Fibroblast of lung (primary cell): ENCODE measurements around the gene STAT5A. TPM values are rescaled to one million over a fixed set of nuclear protein-coding genes. Genes with fewer than 3 reads are reported as not detected.

Experiments used
- DNase-seq, 2 donors: peaks; one replicate each; pipeline versions ENCODE4 v3.0.0 to v3.0.0-alpha.2; 2010; ENCODE audit warnings: low read depth in 2 of 2
- H2AFZ ChIP-seq: 2 replicates; pipeline ENCODE4 v1.5.1; 2012; ENCODE audit warnings: low read length, control low read depth, inconsistent platforms
- H3K27ac ChIP-seq: 2 replicates; pipeline ENCODE4 v1.5.1; 2011; ENCODE audit warnings: low read length, control low read depth; ENCODE audit not compliant: insufficient read depth
- H3K27me3 ChIP-seq: 2 replicates; pipeline ENCODE4 v1.5.1; 2011; ENCODE audit warnings: mild to moderate bottlenecking, low read length; ENCODE audit not compliant: control insufficient read depth, insufficient read depth
- H3K36me3 ChIP-seq: 2 replicates; pipeline ENCODE4 v1.5.1; 2011; ENCODE audit warnings: low read length; ENCODE audit not compliant: control insufficient read depth, insufficient read depth
- H3K4me1 ChIP-seq: 2 replicates; pipeline ENCODE4 v1.5.1; 2011; ENCODE audit warnings: low read length; ENCODE audit not compliant: control insufficient read depth, insufficient read depth; ENCODE audit errors: extremely low read depth
- H3K4me2 ChIP-seq: 2 replicates; pipeline ENCODE4 v1.5.1; 2011; ENCODE audit warnings: low read length, control low read depth; ENCODE audit not compliant: insufficient read depth; ENCODE audit errors: extremely low read depth
- H3K4me3 ChIP-seq, 4 experiments: fragments of 200-600 bp in 1 of 4; sonication (generic) in 1 of 4; replicated peaks in 1 of 4; 2 replicates each; pipeline ENCODE4 v1.5.1; 2011 to 2016; ENCODE audit warnings: low read length in 4 of 4, low read depth in 3 of 4, mild to moderate bottlenecking in 3 of 4, control low read depth in 2 of 4, inconsistent platforms in 1 of 4, mixed read lengths in 1 of 4; ENCODE audit not compliant: insufficient read depth in 1 of 4; ENCODE audit errors: control extremely low read depth in 1 of 4
- H3K79me2 ChIP-seq: 2 replicates; pipeline ENCODE4 v1.5.1; 2012; ENCODE audit warnings: mild to moderate bottlenecking, low read length, inconsistent platforms; ENCODE audit not compliant: control insufficient read depth, insufficient read depth
- H3K9ac ChIP-seq: 2 replicates; pipeline ENCODE4 v1.5.1; 2011; ENCODE audit warnings: mild to moderate bottlenecking, low read length, control low read depth; ENCODE audit not compliant: insufficient read depth
- H3K9me3 ChIP-seq: 2 replicates; pipeline ENCODE4 v1.5.1; 2012; ENCODE audit warnings: low read depth, low read length; ENCODE audit not compliant: control insufficient read depth, insufficient read depth
- H4K20me1 ChIP-seq: 2 replicates; pipeline ENCODE4 v1.5.1; 2011; ENCODE audit warnings: low read length; ENCODE audit not compliant: control insufficient read depth, insufficient read depth; ENCODE audit errors: extremely low read depth
- CTCF ChIP-seq, 2 donors: IDR thresholded peaks in 1 of 2; conservative IDR thresholded peaks in 1 of 2; 1 replicate in 1 of 2; 2 replicates in 1 of 2; pipeline ENCODE4 v1.5.1; 2011 to 2012; ENCODE audit warnings: low read length in 2 of 2, control low read depth in 1 of 2, inconsistent platforms in 1 of 2, low read depth in 1 of 2, mild to moderate bottlenecking in 1 of 2
- EZH2 ChIP-seq: IDR thresholded peaks from 2 replicates; pipeline ENCODE4 v1.5.1; 2012; ENCODE audit warnings: low read length, control low read depth, mild to moderate bottlenecking; ENCODE audit errors: missing control alignments
- polyA plus RNA-seq, 2 donors: library from polyadenylated mRNA; depleted of rRNA in 1 of 2; stranded (reverse) in 1 of 2; unstranded in 1 of 2; fragments of >200 nt; gene quantifications; 2 replicates each; pipeline ENCODE4 v1.2.1, GENCODE V29; 2011 to 2012; ENCODE audit warnings: missing spikeins in 1 of 2
- total RNA-seq: library from RNA; depleted of rRNA; stranded (reverse); fragments of >200 nt; gene quantifications from 2 replicates; pipeline ENCODE4 v1.2.1, GENCODE V29; 2014

The STAT5A gene
- total and polyA plus RNA-seq, 2 donors (not counting 1 experiment from before 2014, with no cell fraction given) = 6.9 to 28.4 TPM

- peaks cover 9% of the 10 kb centered on the region for H3K4me1 ChIP-seq
- H3K27me3 ChIP-seq = no peaks in the 10 kb centered on the region
- no peak overlapping the region for H3K27ac ChIP-seq
- H2AFZ ChIP-seq = no peak overlapping the region
- H3K4me3 ChIP-seq = no peak overlapping the region
- peak in 1 of 2 donors; percentile 57 for DNase-seq
- peaks cover 7% of the 10 kb centered on the region for H3K79me2 ChIP-seq
- no peak overlapping the region for H3K9ac ChIP-seq
- no peak overlapping the region for H3K4me2 ChIP-seq
- no peaks in the 10 kb centered on the region for H3K9me3 ChIP-seq
- no peaks in the 10 kb centered on the region for H3K36me3 ChIP-seq
- no peak for TF ChIP-seq EZH2
- no peak for TF ChIP-seq CTCF (conservative IDR thresholded peaks at IDR 0.05 in 1 of 2, IDR thresholded peaks at IDR 0.05 in 1 of 2; ENCODE audit: low read depth in 1 of 2, low read length in 2 of 2)
- H4K20me1 ChIP-seq = no peaks in the 10 kb centered on the region
These were observed 41.8 kb upstream of the STAT5A start for GRCh38 chr17:42246515-42246914.

- H3K27ac ChIP-seq = peak overlapping the region; percentile 77
- H4K20me1 ChIP-seq = no peaks in the 10 kb centered on the region
- no peaks in the 10 kb centered on the region for H3K27me3 ChIP-seq
These were observed 40.6 kb upstream of the STAT5A start for GRCh38 chr17:42247734-42248133.

GRCh38 chr17:42248351-42249179, 39.7 kb upstream of the STAT5A start:
- peaks cover 8% of the 10 kb centered on the region for H3K79me2 ChIP-seq
- no peaks in the 10 kb centered on the region for H3K9me3 ChIP-seq
- H2AFZ ChIP-seq = peak overlapping the region; percentile 50
- no peaks in the 10 kb centered on the region for H3K27me3 ChIP-seq
- peak overlapping the region; percentile 12 to 60 (median 34) for H3K4me3 ChIP-seq
- H4K20me1 ChIP-seq = peaks cover 2% of the 10 kb centered on the region
- peak overlapping the region; percentile 77 for H3K27ac ChIP-seq
- no peaks in the 10 kb centered on the region for H3K36me3 ChIP-seq
- H3K4me1 ChIP-seq = peaks cover 15% of the 10 kb centered on the region
- DNase-seq = peak; percentile 93 to 97
- peak overlapping the region; percentile 86 for H3K4me2 ChIP-seq
- peak in 1 of 2 donors; percentile 11 for TF ChIP-seq CTCF (conservative IDR thresholded peaks at IDR 0.05 in 1 of 2, IDR thresholded peaks at IDR 0.05 in 1 of 2; ENCODE audit: low read depth in 1 of 2, low read length in 2 of 2)
- TF ChIP-seq EZH2 = no peak
- H3K9ac ChIP-seq = peak overlapping the region; percentile 0

More at GRCh38 chr17:42247734-42248133, 40.6 kb upstream of the STAT5A start:
- H3K79me2 ChIP-seq = peaks cover 8% of the 10 kb centered on the region
- H3K9me3 ChIP-seq = no peaks in the 10 kb centered on the region
- H2AFZ ChIP-seq = no peak overlapping the region
- H3K9ac ChIP-seq = no peak overlapping the region
- H3K4me3 ChIP-seq = no peak overlapping the region
- peak overlapping the region; percentile 86 for H3K4me2 ChIP-seq
- peaks cover 9% of the 10 kb centered on the region for H3K4me1 ChIP-seq
- no peak for TF ChIP-seq CTCF (conservative IDR thresholded peaks at IDR 0.05 in 1 of 2, IDR thresholded peaks at IDR 0.05 in 1 of 2; ENCODE audit: low read depth in 1 of 2, low read length in 2 of 2)
- peak; percentile 64 to 77 for DNase-seq
- H3K36me3 ChIP-seq = no peaks in the 10 kb centered on the region
